ENCODE results near the gene CRELD1. TPM values are rescaled to one million over a fixed set of nuclear protein-coding genes. Genes with fewer than 3 reads are reported as not detected.
"Not testable (repeated sequence)": the region's sequence is repeated elsewhere in the genome, so short reads cannot be mapped to it uniquely, and the experiment has no call there.

The CRELD1 gene
- total RNA-seq, 2 donors from 2014 or later, result 19.8 to 23.6 TPM

- Histone ChIP-seq H3K4me1 (peaks cover 35% of the 10 kb centered on the region), H3K27me3 (no peaks in the 10 kb centered on the region), H3K9me3 (no peaks in the 10 kb centered on the region), H3K27ac (no peak overlapping the region), H3K4me3 (no peak overlapping the region), H3K36me3 (replicated peaks in 1 of 2; ENCODE audit: insufficient read depth in 1 of 2, low read depth in 2 of 2) (no peaks in the 10 kb centered on the region)
- no peak for TF ChIP-seq POLR2A (IDR thresholded peaks at IDR 0.05)
- no peak for TF ChIP-seq CTCF (IDR thresholded peaks at IDR 0.05)
- intact Hi-C loops (cut with DNase I), result no loop called here
- 80 to 88% methylated on average over 1 of the region's 1 CpG for WGBS, 2 donors
- DNase-seq, result no peak
- no peak for ATAC-seq
Observed at GRCh38 chr3:9893739-9894138, 39.9 kb upstream of the CRELD1 start.

GRCh38 chr3:9895715-9896114 lies 37.9 kb upstream of the CRELD1 start:
- not testable (repeated sequence) for ATAC-seq

GRCh38 chr3:9896755-9897407 lies 36.8 kb upstream of the CRELD1 start:
- WGBS, 2 donors, result 87 to 95% methylated on average over 9 to 10 of the region's 10 CpGs
- peak overlapping the region in 3 of 4 donors; percentile 85 for H3K27ac ChIP-seq
- H3K36me3 ChIP-seq (replicated peaks in 1 of 2; ENCODE audit: insufficient read depth in 1 of 2, low read depth in 2 of 2); intact Hi-C loops (cut with DNase I); DNase-seq; H3K9me3 ChIP-seq; H3K27me3 ChIP-seq; ATAC-seq; H3K4me3 ChIP-seq: not testable (repeated sequence)
- peaks cover 58% of the 10 kb centered on the region for H3K4me1 ChIP-seq

More at GRCh38 chr3:9895715-9896114, 37.9 kb upstream of the CRELD1 start:
- DNase-seq; H3K27ac ChIP-seq; H3K9me3 ChIP-seq; H3K27me3 ChIP-seq; H3K4me3 ChIP-seq; intact Hi-C loops (cut with DNase I); H3K36me3 ChIP-seq (replicated peaks in 1 of 2; ENCODE audit: insufficient read depth in 1 of 2, low read depth in 2 of 2): not testable (repeated sequence)
- WGBS, 2 donors, result 95 to 98% methylated on average over 2 to 3 of the region's 3 CpGs
- peaks cover 52% of the 10 kb centered on the region for H3K4me1 ChIP-seq

GRCh38 chr3:9897408-9898372 lies 35.9 kb upstream of the CRELD1 start:
- no peaks in the 10 kb centered on the region for H3K9me3 ChIP-seq
- no peak overlapping the region for H3K4me3 ChIP-seq
- H3K36me3 ChIP-seq (replicated peaks in 1 of 2; ENCODE audit: insufficient read depth in 1 of 2, low read depth in 2 of 2), result no peaks in the 10 kb centered on the region
- no peaks in the 10 kb centered on the region for H3K27me3 ChIP-seq
- H3K27ac ChIP-seq, result peak overlapping the region; percentile 68 to 85 (median 85)
- no peak for TF ChIP-seq CTCF (IDR thresholded peaks at IDR 0.05)
- peak in 2 of 3 donors; percentile 22 to 23 for TF ChIP-seq POLR2A (IDR thresholded peaks at IDR 0.05)
- intact Hi-C loops (cut with DNase I), result no loop called here
- ATAC-seq (peak; percentile 90), DNase-seq (peak; percentile 78 to 93 (median 90))
- peaks cover 61% of the 10 kb centered on the region for H3K4me1 ChIP-seq
- WGBS, 2 donors, result 15 to 32% methylated on average over 4 of the region's 4 CpGs

GRCh38 chr3:9898467-9899241 lies 35.0 kb upstream of the CRELD1 start:
- TF ChIP-seq POLR2A (IDR thresholded peaks at IDR 0.05) (no peak), CTCF (IDR thresholded peaks at IDR 0.05) (no peak)
- Histone ChIP-seq H3K27ac (peak overlapping the region; percentile 66 to 85 (median 85)), H3K4me3 (no peak overlapping the region), H3K4me1 (peaks cover 71% of the 10 kb centered on the region), H3K36me3 (replicated peaks in 1 of 2; ENCODE audit: insufficient read depth in 1 of 2, low read depth in 2 of 2) (no peaks in the 10 kb centered on the region), H3K27me3 (no peaks in the 10 kb centered on the region), H3K9me3 (no peaks in the 10 kb centered on the region)
- WGBS, 2 donors, result 19 to 28% methylated on average over 8 of the region's 8 CpGs
- intact Hi-C loops (cut with DNase I), result no loop called here
- DNase-seq (peak in 3 of 4 donors; percentile 43 to 53 (median 47)), ATAC-seq (no peak)

Data from body of pancreas (tissue), 4 donors.